ENCODE measurements around the gene DHRS7C.

GRCh38 chr17:9814337-9814945 lies 23.0 kb upstream of the DHRS7C start:
- TF ChIP-seq CTCF (IDR thresholded peaks at IDR 0.05; ENCODE audit: low read depth, low read length), result no peak
- TF ChIP-seq EZH2phosphoT487 (IDR thresholded peaks at IDR 0.05; ENCODE audit: low read depth), result no peak

Measured in OCI-LY3 (cell line).